Measurements from ENCODE around the gene HMGCS2.
"Not testable (repeated sequence)": the region's sequence is repeated elsewhere in the genome, so short reads cannot be mapped to it uniquely, and the experiment has no call there.

HMGCS2 gene

DNA sequence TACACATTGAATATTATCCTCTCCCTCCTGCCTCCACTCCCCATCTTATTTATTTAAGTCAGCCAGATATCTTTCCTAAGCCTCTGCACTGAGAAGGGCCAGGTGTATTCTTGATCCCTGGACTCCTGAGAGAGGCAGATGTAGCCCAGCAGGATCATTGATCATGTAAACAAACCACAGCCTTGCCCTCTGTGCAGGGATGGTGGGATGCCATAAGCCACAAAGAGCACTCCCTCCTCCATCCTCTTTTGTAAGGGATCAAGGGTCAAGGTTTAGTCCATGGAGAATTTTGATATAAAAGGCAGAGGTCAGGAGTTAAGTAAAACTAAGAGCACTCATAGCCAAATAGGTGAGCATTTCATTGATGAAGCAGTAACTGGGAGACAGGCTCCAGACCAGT, 39.7 kb downstream of the HMGCS2 start:
- no peak for DNase-seq (ENCODE audit: low spot score)

DNA sequence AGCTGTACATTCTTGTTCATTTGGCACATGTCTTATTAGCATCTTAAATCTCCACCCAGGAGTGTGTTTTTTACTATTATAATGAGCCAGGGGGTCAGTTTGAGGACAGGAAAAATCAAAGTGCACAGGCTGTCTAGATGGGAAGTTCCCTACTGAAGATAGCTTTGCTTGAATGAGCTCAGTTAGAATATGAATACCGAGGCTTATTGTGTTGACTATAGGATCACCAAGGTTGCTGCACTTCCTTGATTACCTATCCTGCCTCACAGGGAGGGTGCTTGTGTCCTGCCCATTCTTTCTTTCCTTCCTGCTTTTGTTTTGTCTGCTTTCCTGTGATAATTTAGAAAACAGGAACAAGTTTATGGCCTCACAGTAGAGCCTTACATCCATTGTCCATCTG, 40.7 kb downstream of the HMGCS2 start:
- DNase-seq (ENCODE audit: low spot score), result no peak

DNA sequence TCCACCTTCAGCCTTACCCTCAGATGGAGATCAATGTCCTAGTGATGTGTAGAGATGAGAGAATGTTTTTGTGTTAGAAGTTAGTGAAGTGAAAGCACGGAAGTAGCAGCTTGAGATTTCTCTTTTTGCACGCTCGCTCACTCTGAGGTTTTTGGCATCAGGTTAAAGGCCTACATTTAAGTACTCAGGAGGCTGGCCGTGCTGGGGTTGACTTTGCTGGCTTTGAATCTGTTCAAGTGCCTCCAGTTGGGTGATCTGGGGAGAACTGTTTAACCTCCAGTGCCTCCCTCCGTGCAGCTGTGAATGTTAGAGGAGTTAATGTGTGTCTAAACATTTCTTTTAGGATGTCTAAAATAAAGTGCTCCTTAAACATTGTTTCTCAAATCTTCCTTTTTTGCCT, 43.1 kb downstream of the HMGCS2 start:
- DNase-seq (ENCODE audit: low spot score), result no peak

DNA sequence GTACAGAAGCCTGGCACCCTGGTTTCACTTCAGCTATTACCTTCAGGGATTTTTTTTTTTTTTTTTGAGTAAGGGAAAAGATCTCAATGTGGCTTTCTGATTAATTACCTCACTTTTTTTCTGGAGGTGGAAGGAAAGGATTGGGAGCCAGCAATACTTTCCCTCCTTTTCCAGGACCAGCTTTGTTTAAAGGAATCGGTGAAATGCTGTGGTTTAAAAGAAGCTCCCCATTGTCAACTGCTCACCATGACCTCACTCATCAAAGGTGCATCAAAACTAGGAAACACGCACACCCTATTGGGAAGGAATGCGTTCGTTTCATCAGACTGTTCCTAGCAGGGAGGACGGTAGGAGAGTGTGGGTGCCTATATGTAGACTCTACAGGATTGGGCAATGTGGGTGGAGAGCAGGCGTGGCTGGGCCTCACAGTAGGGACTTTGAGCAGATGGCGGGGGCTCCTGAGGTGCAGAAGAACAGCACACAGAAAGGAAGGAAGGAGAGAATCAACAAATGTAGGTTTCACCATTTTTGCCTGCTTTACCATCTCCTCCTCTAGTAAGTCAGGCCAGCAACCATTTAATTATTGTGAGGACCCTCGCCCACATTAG, 44.0 kb downstream of the HMGCS2 start:
- no peak for DNase-seq (ENCODE audit: low spot score)

DNA sequence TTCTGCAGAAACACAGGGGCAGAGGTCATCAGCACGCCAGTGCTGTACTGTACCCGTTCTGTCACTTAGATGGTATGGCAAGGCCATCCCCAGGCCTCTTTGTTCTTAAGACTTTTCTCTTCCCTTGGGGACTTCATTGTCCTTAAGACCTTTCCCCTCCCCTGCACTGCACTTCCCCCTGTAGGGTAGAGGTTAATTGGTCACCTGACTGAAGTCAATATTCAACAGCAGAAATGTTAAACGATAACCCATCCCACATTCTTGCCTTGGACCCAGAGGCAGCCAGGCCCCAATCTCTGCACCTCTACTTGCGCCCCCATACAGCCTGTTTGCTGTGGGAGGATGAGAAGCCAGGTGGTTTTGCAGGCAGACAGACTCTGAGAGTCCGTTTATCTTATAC, 46.8 kb downstream of the HMGCS2 start:
- no peak for DNase-seq (ENCODE audit: low spot score)

DNA sequence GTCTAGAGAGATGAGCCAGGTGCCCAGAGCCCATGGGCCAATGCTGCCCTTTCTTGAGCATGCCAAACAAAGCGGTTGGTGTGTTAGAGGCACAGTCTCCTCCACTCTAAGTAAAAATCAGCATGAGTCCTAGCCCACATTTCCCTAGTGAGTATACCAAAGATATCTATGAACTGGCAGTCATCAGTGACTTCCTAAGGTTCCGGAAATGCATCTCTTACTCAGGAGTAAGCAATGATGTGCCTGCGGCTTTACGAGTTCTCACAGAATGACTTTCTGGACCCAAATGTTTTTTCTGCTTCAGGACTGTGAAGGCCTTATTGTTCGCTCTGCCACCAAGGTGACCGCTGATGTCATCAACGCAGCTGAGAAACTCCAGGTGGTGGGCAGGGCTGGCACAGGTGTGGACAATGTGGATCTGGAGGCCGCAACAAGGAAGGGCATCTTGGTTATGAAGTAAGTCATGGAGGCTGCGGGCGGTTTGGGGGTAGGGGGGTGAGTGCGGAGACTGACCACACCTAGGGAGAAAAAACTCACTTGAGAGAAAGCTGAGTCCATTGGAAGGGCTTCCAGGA, 47.8 kb downstream of the HMGCS2 start:
- no peak for DNase-seq (ENCODE audit: low spot score)

DNA sequence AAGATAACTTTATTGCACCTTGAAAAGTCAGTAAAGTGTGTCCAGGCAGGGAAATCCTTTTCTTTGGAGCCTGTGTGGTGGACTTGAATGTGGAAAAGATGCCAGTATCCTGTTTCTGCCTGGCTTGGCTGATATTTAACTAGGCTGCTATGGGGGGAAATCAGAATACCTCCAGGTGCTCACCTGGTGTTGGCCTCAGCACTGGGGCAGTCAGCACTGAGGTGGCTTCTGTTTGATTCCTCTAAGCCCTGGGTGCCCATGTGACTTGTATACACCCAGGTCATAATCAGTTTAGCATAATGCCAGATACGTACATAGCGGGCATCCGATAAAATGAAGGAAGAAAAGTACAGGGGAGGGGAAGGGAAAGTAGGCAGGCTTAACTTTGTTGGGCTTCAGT, 49.7 kb downstream of the HMGCS2 start:
- DNase-seq (ENCODE audit: low spot score), result no peak

DNA sequence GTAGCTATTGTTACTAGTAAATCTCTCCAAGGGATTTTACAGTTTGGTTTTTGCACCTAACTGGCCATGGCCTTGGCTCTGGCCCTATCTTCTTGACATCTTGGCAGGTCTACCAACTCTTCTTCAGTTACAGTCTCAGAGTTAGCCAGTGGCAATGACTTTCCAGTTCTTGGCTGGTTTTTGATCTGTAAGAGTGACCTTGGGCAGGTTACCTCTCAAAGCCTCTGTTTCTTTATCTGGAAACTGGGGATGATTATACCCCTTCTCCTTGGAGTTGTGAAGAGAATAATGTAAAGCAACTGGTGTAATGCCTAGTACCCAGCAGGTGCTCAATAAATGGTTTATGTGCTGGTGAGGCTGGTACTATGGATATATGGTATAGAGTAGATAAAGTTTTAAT, 50.3 kb downstream of the HMGCS2 start:
- no peak for DNase-seq (ENCODE audit: low spot score)

DNA sequence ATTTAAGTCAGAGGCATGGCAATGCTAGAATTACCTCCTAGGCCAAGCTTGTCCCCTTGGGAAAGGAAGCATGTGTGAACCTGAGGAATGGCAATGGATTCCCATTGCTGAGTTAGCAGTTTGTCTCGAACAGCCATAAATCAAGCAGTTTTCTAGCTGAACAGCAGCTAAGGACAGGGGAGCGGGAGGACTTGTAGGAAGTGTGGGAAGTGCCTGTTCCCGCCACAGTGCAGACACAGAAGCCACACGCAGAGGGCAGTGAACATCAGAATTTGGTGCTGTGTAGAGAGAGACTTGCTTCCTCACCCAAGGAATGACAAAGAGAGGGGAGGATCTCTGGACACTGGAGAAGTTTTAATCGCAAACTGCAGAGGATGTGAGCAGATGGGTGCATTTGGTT, 53.2 kb downstream of the HMGCS2 start:
- DNase-seq (ENCODE audit: low spot score), result no peak

DNA sequence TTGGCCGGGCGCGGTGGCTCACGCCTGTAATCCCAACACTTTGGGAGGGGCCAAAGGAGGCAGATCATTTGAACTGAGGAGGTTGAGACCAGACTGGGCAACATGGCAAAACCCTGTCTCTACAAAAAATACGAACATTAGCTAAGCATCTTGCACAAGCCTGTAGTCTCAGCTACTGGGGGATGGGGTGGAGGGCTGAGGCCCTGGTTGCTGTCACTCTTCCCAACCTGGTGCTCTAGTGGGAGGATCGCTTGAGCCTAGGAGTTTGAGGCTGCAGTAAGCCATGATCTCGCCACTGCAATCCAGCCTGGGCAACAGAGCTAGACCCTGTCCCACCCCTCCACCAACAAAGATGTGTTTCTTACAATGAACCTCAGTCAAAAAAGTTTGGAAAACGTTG, 54.1 kb downstream of the HMGCS2 start:
- DNase-seq (ENCODE audit: low spot score), result no peak

DNA sequence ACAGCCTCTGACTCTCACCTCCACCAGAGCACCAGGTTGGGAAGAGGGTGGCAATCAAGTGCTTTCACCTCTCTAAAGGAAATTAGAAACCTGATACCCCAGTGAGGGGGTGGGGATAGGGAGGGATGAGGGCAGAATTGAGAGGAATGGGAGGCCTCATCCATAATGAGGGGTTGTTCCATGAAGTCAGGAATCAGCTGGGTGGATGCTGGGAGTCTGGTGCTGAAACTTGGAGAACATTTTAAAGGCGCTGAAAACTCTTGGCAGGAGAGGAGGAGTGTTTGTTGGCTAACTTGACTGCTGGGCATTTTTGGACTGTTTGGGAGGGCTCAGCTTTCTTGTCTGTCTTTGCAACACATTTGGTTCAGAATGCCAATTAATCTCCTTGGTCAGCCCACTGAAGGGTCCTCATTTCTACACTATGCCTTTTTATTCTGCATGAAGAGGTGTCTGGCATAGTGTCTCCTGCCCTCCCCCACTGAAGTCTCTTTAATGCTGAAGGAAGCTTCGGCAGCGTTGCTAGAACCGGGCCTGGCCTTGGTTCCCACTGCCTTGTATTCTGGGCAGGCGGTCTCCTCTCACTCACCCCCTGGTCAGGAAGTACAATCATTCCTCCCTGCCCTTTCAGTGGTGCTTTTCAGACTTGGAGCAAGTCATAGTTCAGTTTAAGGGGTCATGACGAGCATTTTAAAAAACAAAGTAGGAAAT, 54.8 kb downstream of the HMGCS2 start:
- no peak for DNase-seq (ENCODE audit: low spot score)

DNA sequence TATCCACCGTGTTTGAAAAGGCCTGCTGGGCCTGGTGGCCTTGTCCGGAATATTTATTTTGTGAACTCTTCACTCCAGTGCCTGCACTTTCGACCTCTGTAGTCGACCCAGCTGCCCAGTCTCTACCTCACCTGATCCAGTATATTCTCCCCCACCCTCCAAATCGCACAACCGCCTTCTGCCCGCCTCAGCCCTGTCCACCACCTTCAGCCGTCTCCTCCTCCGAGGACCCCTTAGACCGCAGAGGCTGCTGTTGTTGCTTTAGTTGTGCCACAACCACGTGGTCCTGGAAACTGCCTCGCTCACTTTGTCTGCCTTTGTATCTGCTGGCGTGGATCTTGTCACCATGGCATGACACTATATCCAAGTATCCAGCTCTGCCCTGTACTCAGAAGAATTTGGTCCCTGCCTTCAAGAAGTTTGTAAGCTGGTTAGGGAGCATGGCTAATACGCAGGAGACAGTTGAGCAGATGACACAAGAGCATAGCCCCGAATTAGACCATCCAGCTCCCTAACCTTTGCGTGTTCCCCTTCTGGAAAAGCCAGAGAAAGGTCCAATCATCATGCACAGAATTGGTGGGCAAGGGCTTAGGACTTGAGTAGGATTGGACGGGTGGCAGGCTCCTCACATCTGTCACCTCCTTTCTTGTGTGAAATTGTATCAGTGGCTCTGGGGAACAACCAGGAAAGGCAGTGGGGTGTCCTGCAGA, 55.5 kb downstream of the HMGCS2 start:
- peak; percentile 60 for DNase-seq (ENCODE audit: low spot score)

DNA sequence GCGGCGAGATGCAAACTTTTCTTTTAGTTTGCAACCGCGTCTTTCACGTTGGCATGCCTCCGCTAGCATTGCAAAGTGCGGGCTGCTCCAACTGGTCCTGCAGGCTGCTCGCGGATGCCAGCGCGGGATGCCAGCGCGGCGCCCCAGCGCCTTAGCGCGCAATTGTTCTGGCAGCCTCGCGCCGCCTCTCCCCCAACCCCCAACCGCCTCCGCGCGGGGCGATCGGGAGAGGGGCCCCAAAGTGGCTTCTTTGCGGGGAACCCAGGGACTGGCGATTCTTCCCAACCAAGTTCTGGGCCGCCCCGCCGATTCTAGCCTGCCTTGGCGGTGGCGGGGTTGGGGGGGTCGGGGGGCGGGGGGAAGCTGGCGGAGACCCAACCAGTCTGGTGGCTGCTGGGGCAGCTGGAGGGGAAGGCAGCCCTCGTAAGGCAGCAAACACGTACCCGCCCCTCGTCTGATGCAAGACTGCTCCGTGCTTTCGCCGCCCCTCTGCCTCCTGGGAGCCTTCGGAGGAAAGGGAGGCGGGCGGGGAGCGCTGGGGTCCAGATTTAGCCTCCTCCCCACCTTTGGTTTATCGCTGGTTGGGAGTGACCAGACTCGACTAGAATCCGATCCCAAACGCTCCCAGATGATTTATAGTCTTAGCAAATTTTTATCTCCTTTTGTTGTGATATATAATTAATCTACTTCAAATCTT, 56.2 kb downstream of the HMGCS2 start:
- peak; percentile 88 for DNase-seq (ENCODE audit: low spot score)

DNA sequence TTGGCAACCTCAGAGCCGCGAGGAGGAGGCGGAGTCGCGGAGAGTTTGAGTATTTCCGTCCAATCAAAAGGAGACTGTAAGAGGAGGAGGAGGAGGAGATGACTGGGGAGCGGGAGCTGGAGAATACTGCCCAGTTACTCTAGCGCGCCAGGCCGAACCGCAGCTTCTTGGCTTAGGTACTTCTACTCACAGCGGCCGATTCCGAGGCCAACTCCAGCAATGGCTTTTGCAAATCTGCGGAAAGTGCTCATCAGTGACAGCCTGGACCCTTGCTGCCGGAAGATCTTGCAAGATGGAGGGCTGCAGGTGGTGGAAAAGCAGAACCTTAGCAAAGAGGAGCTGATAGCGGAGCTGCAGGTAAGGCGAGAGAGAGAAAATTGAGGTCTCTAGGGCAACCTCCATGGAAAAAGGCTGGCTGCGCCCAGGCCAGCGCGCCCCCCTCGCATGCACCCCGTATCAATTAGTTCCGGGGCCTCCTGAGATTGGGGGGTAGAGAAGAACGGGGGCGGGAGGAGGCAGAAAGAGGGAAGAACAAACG, 56.8 kb downstream of the HMGCS2 start, which contains the start of gene PHGDH:
Gene PHGDH, plus strand, starts transcription at position 131 of the 538 bp plus-strand sequence. Its CDS starts 89 bp downstream, at position 220.
- peak; percentile 80 for DNase-seq (ENCODE audit: low spot score)

DNA sequence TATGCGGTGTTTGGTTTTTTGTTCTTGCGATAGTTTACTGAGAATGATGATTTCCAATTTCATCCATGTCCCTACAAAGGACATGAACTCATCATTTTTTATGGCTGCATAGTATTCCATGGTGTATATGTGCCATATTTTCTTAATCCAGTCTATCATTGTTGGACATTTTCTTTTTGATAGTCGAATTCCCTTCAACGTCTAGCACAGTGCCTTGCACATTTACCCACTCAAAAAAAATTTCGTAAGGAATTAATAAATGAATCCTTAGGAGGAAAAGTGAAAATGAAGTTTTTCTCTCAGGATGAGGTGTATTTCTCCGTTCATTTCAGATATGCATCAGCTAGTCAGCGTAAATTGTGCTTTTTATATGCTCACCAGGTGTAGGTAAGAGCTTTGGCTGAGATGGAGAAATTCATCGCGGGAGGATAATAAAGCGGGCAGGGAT, 57.3 kb downstream of the HMGCS2 start:
- not testable (repeated sequence) for DNase-seq (ENCODE audit: low spot score)

DNA sequence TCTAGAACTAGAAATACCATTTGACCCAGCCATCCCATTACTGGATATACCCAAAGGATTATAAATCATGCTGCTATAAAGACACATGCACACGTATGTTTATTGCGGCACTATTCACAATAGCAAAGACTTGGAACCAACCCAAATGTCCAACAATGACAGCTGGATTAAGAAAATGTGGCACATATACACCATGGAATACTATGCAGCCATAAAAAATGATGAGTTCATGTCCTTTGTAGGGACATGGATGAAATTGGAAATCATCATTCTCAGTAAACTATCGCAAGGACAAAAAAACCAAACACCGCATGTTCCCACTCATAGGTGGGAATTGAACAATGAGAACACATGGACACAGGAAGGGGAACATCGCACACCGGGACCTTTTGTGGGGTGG, 62.1 kb downstream of the HMGCS2 start:
- not testable (repeated sequence) for DNase-seq (ENCODE audit: low spot score)

DNA sequence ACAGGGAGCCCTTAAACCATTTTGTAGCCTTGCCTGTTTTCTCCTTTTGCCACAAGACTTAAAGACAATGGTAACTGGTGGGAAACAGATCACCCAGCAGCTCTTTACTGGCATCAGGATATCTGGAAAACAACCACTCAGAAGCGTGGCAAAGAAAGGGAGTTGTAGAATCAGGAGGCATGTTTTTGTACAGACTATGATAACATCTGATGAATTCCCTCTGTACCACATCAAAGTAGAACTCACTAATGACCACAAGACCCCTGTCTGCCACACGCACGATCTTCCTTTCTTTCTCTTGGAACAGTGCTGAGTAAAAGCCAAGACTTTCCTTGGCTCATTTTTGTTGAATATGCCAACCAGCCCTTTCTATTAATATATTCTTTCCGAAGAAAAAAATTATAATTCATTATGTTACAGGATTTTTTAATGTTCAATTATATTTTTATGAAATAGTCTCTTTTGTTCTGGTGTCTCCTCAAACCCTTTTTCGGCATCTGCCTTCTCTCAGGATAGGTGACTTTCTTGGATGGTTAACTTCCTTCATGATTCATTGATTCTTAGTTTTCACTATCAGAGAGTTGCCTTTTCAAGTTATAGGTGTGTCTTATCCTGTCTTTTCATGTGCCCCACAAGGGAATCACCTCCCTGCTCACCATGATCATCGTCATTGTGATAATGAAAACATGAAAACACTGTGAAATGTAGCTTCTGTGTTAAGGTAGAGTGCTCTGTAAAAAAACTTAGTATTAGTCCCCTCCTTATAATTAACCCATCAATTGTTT, 64.8 kb downstream of the HMGCS2 start:
- DNase-seq (ENCODE audit: low spot score), result no peak

DNA sequence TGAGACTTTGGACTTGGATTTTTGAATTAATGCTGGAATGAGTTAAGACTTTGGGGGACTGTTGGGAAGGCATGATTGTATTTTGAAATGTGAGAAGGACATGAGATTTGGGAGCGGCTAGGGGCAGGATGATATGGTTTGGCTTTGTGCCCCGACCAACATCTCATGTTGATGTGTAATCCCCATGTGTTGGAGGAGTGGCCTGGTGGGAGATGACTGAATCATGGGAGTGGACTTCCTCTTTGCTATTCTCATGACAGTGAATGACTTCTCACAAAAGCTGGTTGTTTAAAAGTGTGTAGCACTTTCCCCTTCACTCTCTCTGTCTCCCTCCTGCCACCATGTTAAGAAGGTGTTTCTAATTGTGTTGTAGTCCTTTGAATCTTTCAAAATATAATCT, 66.3 kb downstream of the HMGCS2 start:
- DNase-seq (ENCODE audit: low spot score), result no peak

DNA sequence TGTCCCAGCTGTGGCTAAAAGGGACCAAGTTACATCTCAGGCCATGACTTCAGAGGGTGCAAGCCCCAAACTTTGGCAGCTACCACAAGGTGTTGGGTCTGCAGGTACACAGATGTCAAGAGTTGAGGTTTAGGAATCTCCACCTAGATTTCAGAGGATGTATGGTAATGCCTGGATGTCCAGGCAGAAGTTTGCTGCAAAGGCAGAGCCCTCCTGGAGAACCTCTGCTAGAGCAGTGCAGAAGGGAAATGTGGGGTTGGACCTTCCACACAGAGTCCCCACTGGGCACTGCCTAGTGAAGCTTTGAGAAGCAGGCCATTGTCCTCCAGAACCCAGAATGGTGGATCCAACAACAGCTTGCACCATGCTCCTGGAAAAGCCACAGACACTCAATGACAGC, 67.0 kb downstream of the HMGCS2 start:
- no peak for DNase-seq (ENCODE audit: low spot score)

DNA sequence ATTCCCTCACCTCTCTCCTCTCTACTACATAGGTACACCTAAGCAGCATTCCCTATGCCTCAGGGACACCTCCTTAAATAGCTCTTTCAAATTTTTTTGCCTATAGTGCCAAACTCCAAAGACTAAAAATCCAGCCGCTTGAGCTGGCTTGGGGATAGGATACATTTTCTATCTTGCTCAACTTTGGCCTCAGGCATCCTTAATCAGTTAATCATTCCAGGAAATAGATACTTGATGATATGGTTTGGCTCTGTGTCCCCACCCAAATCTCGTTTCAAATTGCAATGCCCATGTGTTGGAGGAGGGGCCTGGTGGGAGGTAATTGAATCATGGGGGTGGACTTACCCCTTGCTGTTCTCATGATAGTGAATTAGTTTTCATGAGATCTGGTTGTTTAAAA, 68.4 kb downstream of the HMGCS2 start:
- no peak for DNase-seq (ENCODE audit: low spot score)
